ENCODE results near the gene ANTXR2. TPM values are rescaled to one million over a fixed set of nuclear protein-coding genes. Genes with fewer than 3 reads are reported as not detected.

ANTXR2 gene
- total RNA-seq, 2 donors from 2014 or later = 111 to 164 TPM

GRCh38 chr4:80094191-80094590 lies 21.2 kb upstream of the ANTXR2 start:
- intact Hi-C loops (cut with DNase I) = no loop called here
- DNase-seq (ENCODE audit: low spot score) = no peak

- DNase-seq (ENCODE audit: low spot score) = no peak
- intact Hi-C loops (cut with DNase I) = no loop called here
These were observed 20.5 kb upstream of the ANTXR2 start for GRCh38 chr4:80093563-80093962.

GRCh38 chr4:80092847-80093246 lies 19.8 kb upstream of the ANTXR2 start:
- no peak for DNase-seq (ENCODE audit: low spot score)
- intact Hi-C loops (cut with DNase I) = no loop called here

GRCh38 chr4:80092088-80092487 lies 19.1 kb upstream of the ANTXR2 start:
- intact Hi-C loops (cut with DNase I) = no loop called here
- no peak for DNase-seq (ENCODE audit: low spot score)

GRCh38 chr4:80091688-80092087 lies 18.7 kb upstream of the ANTXR2 start:
- intact Hi-C loops (cut with DNase I) = no loop called here
- DNase-seq (ENCODE audit: low spot score) = no peak

- intact Hi-C loops (cut with DNase I) = no loop called here
- DNase-seq (ENCODE audit: low spot score) = no peak
These were observed 18.2 kb upstream of the ANTXR2 start for GRCh38 chr4:80091184-80091583.

- intact Hi-C loops (cut with DNase I) = no loop called here
- no peak for DNase-seq (ENCODE audit: low spot score)
These were observed 17.1 kb upstream of the ANTXR2 start for GRCh38 chr4:80090090-80090489.

GRCh38 chr4:80088471-80088870 lies 15.4 kb upstream of the ANTXR2 start:
- intact Hi-C loops (cut with DNase I) = no loop called here

GRCh38 chr4:80086296-80086695 lies 13.3 kb upstream of the ANTXR2 start:
- intact Hi-C loops (cut with DNase I) = no loop called here
- DNase-seq (ENCODE audit: low spot score) = no peak

More at GRCh38 chr4:80088471-80088870, 15.4 kb upstream of the ANTXR2 start:
- DNase-seq (ENCODE audit: low spot score) = no peak

GRCh38 chr4:80085081-80085480 lies 12.1 kb upstream of the ANTXR2 start:
- intact Hi-C loops (cut with DNase I) = no loop called here
- DNase-seq (ENCODE audit: low spot score) = no peak

- DNase-seq (ENCODE audit: low spot score) = no peak
- intact Hi-C loops (cut with DNase I) = loop anchor here in 1 of 2 donors (1.0 kb wide), 1 partner anchor 47 kb away; no protein-coding TSS in a partner anchor
These were observed 9.7 kb upstream of the ANTXR2 start for GRCh38 chr4:80082693-80083092.

- intact Hi-C loops (cut with DNase I) = no loop called here
- DNase-seq (ENCODE audit: low spot score) = no peak
These were observed 8.5 kb upstream of the ANTXR2 start for GRCh38 chr4:80081566-80081965.

- DNase-seq (ENCODE audit: low spot score) = no peak
- intact Hi-C loops (cut with DNase I) = loop anchor here in 1 of 2 donors (10.0 kb wide), 1 partner anchor 105 kb away; no protein-coding TSS in a partner anchor
These were observed 6.4 kb upstream of the ANTXR2 start for GRCh38 chr4:80079255-80079923.

- no peak for DNase-seq (ENCODE audit: low spot score)
- intact Hi-C loops (cut with DNase I) = loop anchor here in 1 of 2 donors (10.0 kb wide), 1 partner anchor 106 kb away; no protein-coding TSS in a partner anchor
These were observed 5.5 kb upstream of the ANTXR2 start for GRCh38 chr4:80078346-80079092.

GRCh38 chr4:80077639-80078038 lies 4.6 kb upstream of the ANTXR2 start:
- intact Hi-C loops (cut with DNase I) = loop anchor here in 1 of 2 donors (10.0 kb wide), 1 partner anchor 107 kb away; no protein-coding TSS in a partner anchor
- no peak for DNase-seq (ENCODE audit: low spot score)

GRCh38 chr4:80076681-80077080 lies 3.7 kb upstream of the ANTXR2 start:
- intact Hi-C loops (cut with DNase I) = loop anchor here in 1 of 2 donors (10.0 kb wide), 1 partner anchor 108 kb away; no protein-coding TSS in a partner anchor
- DNase-seq (ENCODE audit: low spot score) = no peak

- intact Hi-C loops (cut with DNase I) = loop anchor here in 1 of 2 donors (10.0 kb wide), 1 partner anchor 109 kb away; no protein-coding TSS in a partner anchor
- no peak for DNase-seq (ENCODE audit: low spot score)
These were observed 3.1 kb upstream of the ANTXR2 start for GRCh38 chr4:80075995-80076675.

- DNase-seq (ENCODE audit: low spot score) = no peak
- intact Hi-C loops (cut with DNase I) = loop anchor here in 1 of 2 donors (10.0 kb wide), 1 partner anchor 110 kb away; no protein-coding TSS in a partner anchor
These were observed 1.6 kb upstream of the ANTXR2 start for GRCh38 chr4:80074651-80075050.

- intact Hi-C loops (cut with DNase I) = loop anchor here in 1 of 2 donors (10.0 kb wide), 1 partner anchor 111 kb away; no protein-coding TSS in a partner anchor
- DNase-seq (ENCODE audit: low spot score) = no peak
These were observed 1.0 kb upstream of the ANTXR2 start for GRCh38 chr4:80074069-80074468.

All from posterior vena cava (tissue), 2 donors.